NCI-H510A (cell line): ENCODE results near the gene CCDC184.
"Not testable (repeated sequence)": the region's sequence is repeated elsewhere in the genome, so short reads cannot be mapped to it uniquely, and the experiment has no call there.

ENCODE experiments used
- DNase-seq: peaks from one replicate; lab custom pipeline; 2025; lab: John Stamatoyannopoulos, UW

Gene CCDC184

GRCh38 chr12:48203192-48203591, 19.7 kb downstream of the CCDC184 start, which contains the start of gene OR10AD1:
TSS of gene OR10AD1 (minus strand) at chr12:48203292. CDS start at chr12:48203292, 0 bp downstream.
- DNase-seq: no peak

- not testable (repeated sequence) for DNase-seq
These were observed 26.1 kb downstream of the CCDC184 start for GRCh38 chr12:48209495-48209894.

GRCh38 chr12:48216785-48217184, 33.3 kb downstream of the CCDC184 start:
- no peak for DNase-seq

GRCh38 chr12:48219631-48220030, 36.2 kb downstream of the CCDC184 start:
- DNase-seq: no peak

- no peak for DNase-seq
These were observed 37.3 kb downstream of the CCDC184 start for GRCh38 chr12:48220701-48221100.

- DNase-seq: no peak
These were observed 38.2 kb downstream of the CCDC184 start for GRCh38 chr12:48221645-48222044.

- not testable (repeated sequence) for DNase-seq
These were observed 41.1 kb downstream of the CCDC184 start for GRCh38 chr12:48224533-48224932.

GRCh38 chr12:48231169-48231958, 47.9 kb downstream of the CCDC184 start:
- DNase-seq: not testable (repeated sequence)
